H9 (cell line): ENCODE measurements around the gene SNCA. TPM values are rescaled to one million over a fixed set of nuclear protein-coding genes. Genes with fewer than 3 reads are reported as not detected.

Experiments used
- DNase-seq: peaks from one replicate; pipeline ENCODE4 v3.0.0-alpha.2; 2017
- H2AFZ ChIP-seq: one replicate; pipeline ENCODE4 v1.6.1; 2013; ENCODE audit warnings: mild to moderate bottlenecking, low read length, control low read depth, moderate library complexity
- H2AK5ac ChIP-seq: 2 replicates; pipeline ENCODE4 v1.6.1; 2013; ENCODE audit warnings: low read length, control low read depth, mixed read lengths; ENCODE audit not compliant: insufficient read length
- H2BK120ac ChIP-seq: one replicate; pipeline ENCODE4 v1.6.1; 2013; ENCODE audit warnings: low read depth, mild to moderate bottlenecking, low read length, control low read depth, inconsistent platforms; ENCODE audit not compliant: poor library complexity, severe bottlenecking
- H2BK12ac ChIP-seq: 2 replicates; pipeline ENCODE4 v1.6.1; 2013; ENCODE audit warnings: low read length, control low read depth, mixed read lengths, low read depth; ENCODE audit not compliant: insufficient read length
- H2BK15ac ChIP-seq: 2 replicates; pipeline ENCODE4 v1.6.1; 2013; ENCODE audit warnings: low read depth, low read length, control low read depth
- H2BK20ac ChIP-seq: one replicate; pipeline ENCODE4 v1.6.1; 2013; ENCODE audit warnings: low read depth, mild to moderate bottlenecking, low read length, control low read depth, inconsistent platforms; ENCODE audit not compliant: poor library complexity, severe bottlenecking
- H2BK5ac ChIP-seq: 2 replicates; pipeline ENCODE4 v1.6.1; 2013; ENCODE audit warnings: low read length, control low read depth, mixed read lengths; ENCODE audit not compliant: insufficient read length
- H3K14ac ChIP-seq: 2 replicates; pipeline ENCODE4 v1.6.1; 2013; ENCODE audit warnings: low read length, control low read depth; ENCODE audit not compliant: insufficient read depth
- H3K18ac ChIP-seq: 2 replicates; pipeline ENCODE4 v1.6.1; 2013; ENCODE audit warnings: low read depth, mild to moderate bottlenecking, mixed read lengths, low read length, control low read depth; ENCODE audit not compliant: insufficient read length
- H3K23ac ChIP-seq: 2 replicates; pipeline ENCODE4 v1.6.1; 2013; ENCODE audit warnings: low read length, control low read depth, mixed read lengths, low read depth; ENCODE audit not compliant: insufficient read length
- H3K23me2 ChIP-seq: 2 replicates; pipeline ENCODE4 v1.6.1; 2013; ENCODE audit warnings: low read depth, mild to moderate bottlenecking, mixed read lengths, low read length, control low read depth; ENCODE audit not compliant: insufficient read length, poor library complexity, severe bottlenecking
- H3K27ac ChIP-seq: 2 replicates; pipeline ENCODE4 v1.5.1; 2013; ENCODE audit warnings: low read length, control low read depth, mixed read lengths, low read depth; ENCODE audit not compliant: insufficient read length
- H3K27me3 ChIP-seq: 2 replicates; pipeline ENCODE4 v1.6.1; 2013; ENCODE audit warnings: low read length, control low read depth, inconsistent platforms; ENCODE audit not compliant: insufficient read depth
- H3K4ac ChIP-seq: 2 replicates; pipeline ENCODE4 v1.6.1; 2013; ENCODE audit warnings: low read depth, mild to moderate bottlenecking, control low read depth, inconsistent platforms, low read length, moderate library complexity
- H3K4me1 ChIP-seq: 2 replicates; pipeline ENCODE4 v1.6.1; 2013; ENCODE audit warnings: low read length, control low read depth, inconsistent platforms; ENCODE audit not compliant: insufficient read depth
- H3K4me2 ChIP-seq: 2 replicates; pipeline ENCODE4 v1.6.1; 2013; ENCODE audit warnings: low read length, control low read depth, mixed read lengths; ENCODE audit not compliant: insufficient read length, insufficient read depth
- H3K56ac ChIP-seq: 2 replicates; pipeline ENCODE4 v1.6.1; 2013; ENCODE audit warnings: low read depth, mild to moderate bottlenecking, mixed read lengths, low read length, control low read depth; ENCODE audit not compliant: insufficient read length
- H3K79me1 ChIP-seq: 2 replicates; pipeline ENCODE4 v1.6.1; 2013; ENCODE audit warnings: low read depth, mild to moderate bottlenecking, moderate library complexity, low read length, control low read depth, inconsistent platforms; ENCODE audit not compliant: insufficient read depth, poor library complexity, severe bottlenecking
- H3K79me2 ChIP-seq: 2 replicates; pipeline ENCODE4 v1.6.1; 2013; ENCODE audit warnings: low read length, control low read depth, inconsistent platforms; ENCODE audit not compliant: insufficient read depth
- H3K9ac ChIP-seq: 2 replicates; pipeline ENCODE4 v1.6.1; 2013; ENCODE audit warnings: low read length, control low read depth, mixed read lengths; ENCODE audit not compliant: insufficient read length; ENCODE audit errors: extremely low read depth
- H3K9me3 ChIP-seq: one replicate; pipeline ENCODE4 v1.6.1; 2013; ENCODE audit warnings: low read depth, low read length, inconsistent platforms; ENCODE audit not compliant: control insufficient read depth
- H3T11ph ChIP-seq: one replicate; pipeline ENCODE4 v1.6.1; 2013; ENCODE audit warnings: mild to moderate bottlenecking, low read length, control low read depth, inconsistent platforms
- H4K20me1 ChIP-seq: one replicate; pipeline ENCODE4 v1.6.1; 2013; ENCODE audit not compliant: control insufficient read depth, insufficient read length, insufficient read depth
- H4K5ac ChIP-seq: 2 replicates; pipeline ENCODE4 v1.6.1; 2013; ENCODE audit warnings: low read depth, mild to moderate bottlenecking, mixed read lengths, low read length, control low read depth; ENCODE audit not compliant: insufficient read length
- H4K8ac ChIP-seq: replicated peaks from 2 replicates; pipeline ENCODE4 v1.6.1; 2013; ENCODE audit warnings: low read length, control low read depth, mixed read lengths, low read depth; ENCODE audit not compliant: insufficient read length
- H4K91ac ChIP-seq: 2 replicates; pipeline ENCODE4 v1.6.1; 2013; ENCODE audit warnings: low read depth, mild to moderate bottlenecking, moderate library complexity, mixed read lengths, low read length, control low read depth; ENCODE audit not compliant: insufficient read length
- H3K27ac Mint-ChIP-seq, 3 experiments: 2 replicates in 2 of 3; 3 replicates in 1 of 3; pipeline ENCODE4 v1.8.0; 2020 to 2021; ENCODE audit warnings: mixed read lengths in 3 of 3, mild to moderate bottlenecking in 1 of 3, moderate library complexity in 1 of 3
- H3K27me3 Mint-ChIP-seq: 2 replicates; pipeline ENCODE4 v1.8.0; 2021; ENCODE audit warnings: low read depth, mild to moderate bottlenecking, moderate library complexity, mixed read lengths
- H3K36me3 Mint-ChIP-seq, 3 experiments: 2 replicates in 2 of 3; 3 replicates in 1 of 3; pipeline ENCODE4 v1.8.0; 2020 to 2021; ENCODE audit warnings: low read depth in 3 of 3, mixed read lengths in 3 of 3; ENCODE audit not compliant: insufficient read depth in 1 of 3
- H3K4me1 Mint-ChIP-seq, 2 experiments: 2 replicates each; pipeline ENCODE4 v1.8.0; 2020; ENCODE audit warnings: mixed read lengths in 2 of 2
- H3K4me3 Mint-ChIP-seq, 2 experiments: 2 replicates in 1 of 2; 3 replicates in 1 of 2; pipeline ENCODE4 v1.8.0; 2020 to 2021; ENCODE audit warnings: mild to moderate bottlenecking in 2 of 2, mixed read lengths in 2 of 2, moderate library complexity in 1 of 2
- H3K9me3 Mint-ChIP-seq, 2 experiments: 2 replicates in 1 of 2; 3 replicates in 1 of 2; pipeline ENCODE4 v1.8.0; 2020; ENCODE audit warnings: mild to moderate bottlenecking in 2 of 2, mixed read lengths in 2 of 2, moderate library complexity in 1 of 2
- WGBS: extraction: QIAGEN DNeasy Blood & Tissue Kit; methylation state at CpG from one replicate; pipeline ENCODE4 v1.1.7; 2013; ENCODE audit warnings: missing lambda C conversion rate, low lambda C conversion rate, mixed read lengths; ENCODE audit not compliant: insufficient read length; ENCODE audit errors: extremely low coverage; 5-methylcytosine and 5-hydroxymethylcytosine counted together
- total RNA-seq: library from RNA; stranded (reverse); gene quantifications from 2 replicates; pipeline ENCODE4 v1.2.1, GENCODE V29; 2021
- TF ChIP-seq, protein P1 (sequence below): fragments of 200-600 bp; sonication (generic); conservative IDR thresholded peaks from 3 replicates; pipeline ENCODE4 v1.8.0; 2021; ENCODE audit warnings: antibody characterized with exemption, mild to moderate bottlenecking

SNCA gene
- total RNA-seq, 1 experiment from 2014 or later: 8.5 TPM

DNA sequence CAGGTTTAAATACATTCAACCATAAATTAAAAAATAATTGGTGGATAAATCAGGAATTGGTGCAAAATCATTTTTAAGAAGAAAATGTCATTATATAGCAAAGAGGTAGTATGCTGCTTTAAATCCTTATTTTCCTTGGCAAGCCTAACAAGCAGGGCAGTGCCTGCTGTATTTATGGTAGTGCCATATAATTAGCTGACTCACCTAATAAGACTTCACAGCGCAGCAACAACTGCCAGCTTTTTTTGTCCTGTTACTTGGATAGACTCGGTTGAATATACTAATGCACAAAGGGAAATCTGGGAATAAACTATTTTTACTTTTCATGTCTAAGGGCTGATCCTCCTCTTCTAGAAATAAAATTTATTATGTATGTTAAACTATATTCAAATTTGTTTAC lies 99.1 kb downstream of the SNCA start:
- Histone ChIP-seq H4K20me1 (no peaks in the 10 kb centered on the region), H3K56ac (no peak overlapping the region), H2BK5ac (no peak overlapping the region), H4K8ac (no peak overlapping the region), H3K18ac (no peak overlapping the region), H3K4me2 (no peak overlapping the region), H3K4ac (no peak overlapping the region), H2BK120ac (no peak overlapping the region), H3K79me2 (no peaks in the 10 kb centered on the region), H3K27ac (no peak overlapping the region), H3K9me3 (no peaks in the 10 kb centered on the region), H2AK5ac (no peak overlapping the region), H3K23me2 (no peaks in the 10 kb centered on the region), H3K4me1 (no peaks in the 10 kb centered on the region; the same call in 1 of the 2 replicates), H3K79me1 (no peaks in the 10 kb centered on the region), H3K9ac (no peak overlapping the region), H3T11ph (no peak overlapping the region), H3K14ac (no peak overlapping the region), H4K5ac (no peak overlapping the region), H4K91ac (no peak overlapping the region), H3K23ac (no peak overlapping the region), H2BK15ac (no peak overlapping the region), H2BK20ac (no peak overlapping the region), H3K27me3 (no peaks in the 10 kb centered on the region), H2AFZ (no peak overlapping the region), H2BK12ac (no peak overlapping the region)
- TF ChIP-seq, protein P1, sequence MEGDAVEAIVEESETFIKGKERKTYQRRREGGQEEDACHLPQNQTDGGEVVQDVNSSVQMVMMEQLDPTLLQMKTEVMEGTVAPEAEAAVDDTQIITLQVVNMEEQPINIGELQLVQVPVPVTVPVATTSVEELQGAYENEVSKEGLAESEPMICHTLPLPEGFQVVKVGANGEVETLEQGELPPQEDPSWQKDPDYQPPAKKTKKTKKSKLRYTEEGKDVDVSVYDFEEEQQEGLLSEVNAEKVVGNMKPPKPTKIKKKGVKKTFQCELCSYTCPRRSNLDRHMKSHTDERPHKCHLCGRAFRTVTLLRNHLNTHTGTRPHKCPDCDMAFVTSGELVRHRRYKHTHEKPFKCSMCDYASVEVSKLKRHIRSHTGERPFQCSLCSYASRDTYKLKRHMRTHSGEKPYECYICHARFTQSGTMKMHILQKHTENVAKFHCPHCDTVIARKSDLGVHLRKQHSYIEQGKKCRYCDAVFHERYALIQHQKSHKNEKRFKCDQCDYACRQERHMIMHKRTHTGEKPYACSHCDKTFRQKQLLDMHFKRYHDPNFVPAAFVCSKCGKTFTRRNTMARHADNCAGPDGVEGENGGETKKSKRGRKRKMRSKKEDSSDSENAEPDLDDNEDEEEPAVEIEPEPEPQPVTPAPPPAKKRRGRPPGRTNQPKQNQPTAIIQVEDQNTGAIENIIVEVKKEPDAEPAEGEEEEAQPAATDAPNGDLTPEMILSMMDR: no peak
- Mint-ChIP-seq H3K36me3 (no peaks in the 10 kb centered on the region; a peak in 1 of 7 replicates), H3K4me1 (no peaks in the 10 kb centered on the region), H3K27me3 (no peaks in the 10 kb centered on the region), H3K27ac (no peak overlapping the region), H3K4me3 (no peak overlapping the region), H3K9me3 (no peaks in the 10 kb centered on the region)
- no CpG with 5 or more reads among the region's 2 CpGs for WGBS
- DNase-seq: no peak
